HG03108 (cell line): ENCODE results near the gene DNAAF1.
A peak's percentile ranks its signal among the peaks of the same experiment; 100 is the strongest.

Experiments
- ATAC-seq: cut with Tn5 transposase; IDR thresholded peaks from one replicate; pipeline ENCODE4 v1.9.1; 2021; ENCODE audit warnings: moderate library complexity; ENCODE audit not compliant: unreplicated experiment

Gene DNAAF1

GRCh38 chr16:84159007-84159406 lies 13.9 kb downstream of the DNAAF1 start:
- ATAC-seq: no peak

- ATAC-seq: no peak
These were observed 14.7 kb downstream of the DNAAF1 start for GRCh38 chr16:84159800-84160199.

GRCh38 chr16:84161037-84161436 lies 15.9 kb downstream of the DNAAF1 start:
- no peak for ATAC-seq

GRCh38 chr16:84161801-84162200 lies 16.7 kb downstream of the DNAAF1 start:
- ATAC-seq: no peak

- ATAC-seq: no peak
These were observed 20.6 kb downstream of the DNAAF1 start for GRCh38 chr16:84165746-84166145.

- no peak for ATAC-seq
These were observed 21.9 kb downstream of the DNAAF1 start for GRCh38 chr16:84166796-84167695.

GRCh38 chr16:84169765-84170310 lies 24.7 kb downstream of the DNAAF1 start:
- no peak for ATAC-seq

- ATAC-seq: no peak
These were observed 29.3 kb downstream of the DNAAF1 start for GRCh38 chr16:84174396-84174795.

- ATAC-seq: peak; percentile 60
These were observed 30.4 kb downstream of the DNAAF1 start for GRCh38 chr16:84175350-84176081.

- no peak for ATAC-seq
These were observed 31.3 kb downstream of the DNAAF1 start for GRCh38 chr16:84176192-84177053.

GRCh38 chr16:84177741-84178073 lies 32.6 kb downstream of the DNAAF1 start:
- no peak for ATAC-seq

GRCh38 chr16:84178146-84178765 lies 33.1 kb downstream of the DNAAF1 start:
- no peak for ATAC-seq

- no peak for ATAC-seq
These were observed 33.9 kb downstream of the DNAAF1 start for GRCh38 chr16:84178892-84179611.

GRCh38 chr16:84179612-84180320 lies 34.7 kb downstream of the DNAAF1 start:
- no peak for ATAC-seq

GRCh38 chr16:84180519-84181140 lies 35.5 kb downstream of the DNAAF1 start:
- no peak for ATAC-seq

GRCh38 chr16:84181144-84181915 lies 36.2 kb downstream of the DNAAF1 start:
- ATAC-seq: no peak

GRCh38 chr16:84182104-84182503 lies 37.0 kb downstream of the DNAAF1 start:
- no peak for ATAC-seq
